A673 (cell line): Measurements from ENCODE around the gene TBXA2R.

Experiments used
- EZH2 ChIP-seq: fragments of 200-600 bp; sonication (generic); IDR thresholded peaks from 2 replicates; pipeline ENCODE4 v1.6.1; 2017; ENCODE audit warnings: borderline replicate concordance, low read depth, mild to moderate bottlenecking, mixed read lengths, antibody characterized with exemption, low read length; ENCODE audit not compliant: poor library complexity, severe bottlenecking
- TF ChIP-seq, protein P1 (sequence below): fragments of 300-800, 200-600 bp; sonication (generic); conservative IDR thresholded peaks from 2 replicates; pipeline ENCODE4 v1.5.1; 2017; ENCODE audit warnings: low read depth, mild to moderate bottlenecking, antibody characterized with exemption, low read length, moderate library complexity, mixed read lengths

DNA sequence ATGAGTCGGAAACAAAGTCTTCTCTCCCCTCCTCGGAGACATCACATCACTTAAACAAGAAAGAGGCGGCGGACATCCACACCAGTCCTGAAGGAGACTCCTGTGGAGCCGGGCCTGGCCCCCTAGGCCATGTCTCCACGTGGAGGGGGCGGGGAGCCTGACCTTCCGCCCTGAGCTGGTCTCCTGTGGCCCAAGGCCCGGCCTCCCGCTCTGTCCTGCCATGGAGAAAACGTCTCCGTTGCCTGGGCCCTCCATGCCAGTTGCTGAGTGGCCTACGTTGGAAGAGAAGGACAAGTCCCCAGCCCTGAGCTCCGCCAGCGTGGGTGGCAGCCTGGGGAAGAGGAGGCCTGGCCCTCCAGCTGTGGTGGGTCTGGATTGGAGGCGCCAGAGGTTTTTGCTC, 25.4 kb upstream of the TBXA2R start:
- TF ChIP-seq, protein P1, sequence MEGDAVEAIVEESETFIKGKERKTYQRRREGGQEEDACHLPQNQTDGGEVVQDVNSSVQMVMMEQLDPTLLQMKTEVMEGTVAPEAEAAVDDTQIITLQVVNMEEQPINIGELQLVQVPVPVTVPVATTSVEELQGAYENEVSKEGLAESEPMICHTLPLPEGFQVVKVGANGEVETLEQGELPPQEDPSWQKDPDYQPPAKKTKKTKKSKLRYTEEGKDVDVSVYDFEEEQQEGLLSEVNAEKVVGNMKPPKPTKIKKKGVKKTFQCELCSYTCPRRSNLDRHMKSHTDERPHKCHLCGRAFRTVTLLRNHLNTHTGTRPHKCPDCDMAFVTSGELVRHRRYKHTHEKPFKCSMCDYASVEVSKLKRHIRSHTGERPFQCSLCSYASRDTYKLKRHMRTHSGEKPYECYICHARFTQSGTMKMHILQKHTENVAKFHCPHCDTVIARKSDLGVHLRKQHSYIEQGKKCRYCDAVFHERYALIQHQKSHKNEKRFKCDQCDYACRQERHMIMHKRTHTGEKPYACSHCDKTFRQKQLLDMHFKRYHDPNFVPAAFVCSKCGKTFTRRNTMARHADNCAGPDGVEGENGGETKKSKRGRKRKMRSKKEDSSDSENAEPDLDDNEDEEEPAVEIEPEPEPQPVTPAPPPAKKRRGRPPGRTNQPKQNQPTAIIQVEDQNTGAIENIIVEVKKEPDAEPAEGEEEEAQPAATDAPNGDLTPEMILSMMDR, result no peak
- no peak for TF ChIP-seq EZH2
